ENCODE results near the gene KRT33B. TPM values are rescaled to one million over a fixed set of nuclear protein-coding genes. Genes with fewer than 3 reads are reported as not detected.

The KRT33B gene
- total RNA-seq: not detected in 2 replicates

DNA sequence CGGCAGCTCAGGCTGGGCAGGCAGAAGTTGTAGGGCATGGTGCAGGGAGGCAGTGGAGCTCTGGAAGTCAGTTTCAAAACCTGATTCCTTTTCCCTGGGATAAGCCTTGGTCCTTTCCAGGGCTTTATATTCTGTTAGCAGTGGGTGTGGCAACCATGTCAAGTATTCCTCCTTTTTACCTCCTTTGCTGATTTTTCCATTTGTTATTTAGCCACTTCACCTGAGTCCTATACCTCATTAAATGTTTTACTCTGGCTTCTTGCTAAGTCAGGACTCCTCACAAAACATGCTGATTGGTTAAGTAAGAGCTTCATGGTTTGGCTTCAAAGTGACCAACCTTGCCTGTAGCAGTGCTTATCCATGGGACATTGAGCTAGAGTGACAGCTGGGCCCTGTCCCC lies at the start of gene KRT33B:
Gene KRT33B (minus strand): TSS at position 101 of the 400 bp plus-strand sequence. CDS start 63 bp downstream, at position 38.

DNA sequence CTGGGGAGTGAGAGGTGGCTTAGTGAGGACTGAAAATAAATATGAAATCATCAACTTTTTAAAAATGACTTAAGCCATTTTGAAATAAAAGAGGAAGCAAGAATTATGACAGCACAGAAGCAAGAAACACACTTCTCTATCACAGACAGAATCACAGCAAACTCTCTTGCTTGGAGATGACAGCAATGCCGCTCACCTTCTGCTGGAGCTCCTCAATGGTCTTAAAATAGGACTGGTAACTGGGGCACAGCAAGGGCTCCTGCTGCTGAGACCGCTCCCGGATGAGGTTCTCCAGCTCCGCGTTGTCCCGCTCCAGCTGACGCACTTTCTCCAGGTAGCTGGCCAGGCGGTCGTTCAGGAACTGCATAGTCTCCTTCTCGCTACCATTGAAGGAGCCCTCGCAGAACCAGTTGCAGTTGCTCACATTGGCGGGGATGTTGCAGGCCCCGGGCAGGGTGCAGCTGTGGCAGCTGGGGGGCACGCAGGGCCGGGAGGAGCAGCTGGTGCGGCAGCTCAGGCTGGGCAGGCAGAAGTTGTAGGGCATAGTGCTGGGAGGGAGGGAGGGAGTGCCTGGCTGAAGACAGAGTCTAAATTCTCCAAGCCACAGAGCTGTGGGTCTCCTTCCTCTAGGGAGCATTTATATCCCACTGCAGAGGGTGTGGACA lies 27.5 kb upstream of the KRT33B start, which contains the start of gene KRT31:
Gene KRT31 (minus strand): TSS at position 613 of the 665 bp plus-strand sequence. CDS start 69 bp downstream, at position 544.

DNA sequence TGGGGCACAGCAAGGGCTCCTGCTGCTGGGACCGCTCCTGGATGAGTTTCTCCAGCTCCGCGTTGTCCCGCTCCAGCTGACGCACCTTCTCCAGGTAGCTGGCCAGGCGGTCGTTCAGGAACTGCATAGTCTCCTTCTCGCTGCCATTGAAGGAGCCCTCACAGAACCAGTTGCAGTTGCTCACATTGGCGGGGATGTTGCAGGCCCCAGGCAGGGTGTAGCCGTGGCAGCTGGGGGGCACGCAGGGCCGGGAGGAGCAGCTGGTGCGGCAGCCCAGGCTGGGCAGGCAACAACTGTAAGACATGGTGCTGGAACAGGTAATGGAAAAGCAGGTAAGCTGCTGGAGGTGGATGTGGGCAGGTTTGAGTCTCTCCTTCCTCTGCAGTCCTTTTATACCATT lies 12.3 kb upstream of the KRT33B start, which contains the start of gene KRT34:
Gene KRT34 (minus strand): TSS at position 364 of the 400 bp plus-strand sequence. CDS start 60 bp downstream, at position 304.

DNA sequence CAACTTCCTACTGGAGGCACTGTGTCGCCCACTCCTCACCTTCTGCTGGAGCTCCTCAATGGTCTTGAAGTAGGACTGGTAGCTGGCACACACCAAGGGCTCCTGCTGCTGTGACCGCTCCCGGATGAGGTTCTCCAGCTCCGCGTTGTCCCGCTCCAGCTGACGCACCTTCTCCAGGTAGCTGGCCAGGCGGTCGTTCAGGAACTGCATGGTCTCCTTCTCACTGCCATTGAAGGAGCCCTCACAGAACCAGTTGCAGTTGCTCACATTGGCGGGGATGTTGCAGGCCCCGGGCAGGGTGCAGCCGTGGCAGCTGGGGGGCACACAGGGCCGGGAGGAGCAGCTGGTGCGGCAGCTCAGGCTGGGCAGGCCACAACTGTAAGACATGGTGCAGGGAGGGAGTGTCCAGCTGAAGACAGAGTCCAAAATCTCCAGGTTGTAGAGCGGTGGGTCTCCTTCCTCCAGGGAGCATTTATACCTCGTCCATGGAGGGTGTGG lies 19.2 kb downstream of the KRT33B start, which contains the start of gene KRT33A:
Gene KRT33A (minus strand): TSS at position 448 of the 498 bp plus-strand sequence. CDS start 61 bp downstream, at position 387.

DNA sequence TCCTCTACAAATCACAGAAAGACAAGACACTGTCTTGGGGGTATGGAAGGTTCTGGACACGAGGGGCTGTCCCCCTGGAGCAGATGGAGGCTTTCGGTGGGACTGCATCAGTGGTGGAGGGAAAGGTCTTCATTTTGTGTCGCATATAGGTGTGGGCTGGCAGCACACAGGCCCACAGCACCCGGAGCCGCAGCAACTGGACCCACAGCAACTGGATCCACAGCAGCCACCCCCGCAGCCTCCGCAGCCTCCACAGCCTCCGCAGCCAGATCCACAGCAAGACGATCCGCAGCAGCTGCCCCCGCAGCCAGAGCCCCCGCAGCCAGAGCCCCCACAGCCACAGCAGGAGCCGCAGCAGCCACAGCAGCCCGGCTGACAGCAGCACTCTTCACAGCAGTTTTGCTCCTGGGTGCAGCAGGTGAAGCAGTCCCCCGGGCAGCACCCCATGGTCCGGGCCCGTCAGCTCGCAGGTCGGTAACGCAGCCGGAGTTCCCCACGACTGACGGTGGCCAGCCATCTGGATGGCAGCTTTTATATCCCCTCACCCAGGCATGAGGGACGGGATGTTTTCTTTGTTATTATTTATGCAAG lies 54.3 kb downstream of the KRT33B start, which contains the start of gene KRTAP17-1:
Gene KRTAP17-1 (minus strand): TSS at position 507 of the 591 bp plus-strand sequence. CDS start 60 bp downstream, at position 447.

Other genes with a start within 250 kb of the KRT33B start
- gene KRTAP4-12, start 245.6 kb downstream of the KRT33B start, total RNA-seq: not detected in 2 replicates
- not detected in 2 replicates for gene KRTAP4-6, start 229.3 kb downstream of the KRT33B start, total RNA-seq
- gene KRTAP4-5, start 220.0 kb downstream of the KRT33B start, total RNA-seq: not detected in 2 replicates
- not detected in 2 replicates for gene KRTAP4-4, start 209.1 kb downstream of the KRT33B start, total RNA-seq
- gene KRTAP4-3, start 201.6 kb downstream of the KRT33B start, total RNA-seq: not detected in 2 replicates
- not detected in 2 replicates for gene KRTAP4-2, start 191.6 kb downstream of the KRT33B start, total RNA-seq
- not detected in 2 replicates for gene KRTAP4-1, start 184.9 kb downstream of the KRT33B start, total RNA-seq
- not detected in 2 replicates for gene KRTAP9-1, start 179.9 kb downstream of the KRT33B start, total RNA-seq
- not detected in 2 replicates for gene KRTAP9-2, start 143.2 kb downstream of the KRT33B start, total RNA-seq
- not detected in 2 replicates for gene KRTAP9-3, start 137.4 kb downstream of the KRT33B start, total RNA-seq
- gene KRTAP9-8, start 131.8 kb downstream of the KRT33B start, total RNA-seq: not detected in 2 replicates
- not detected in 2 replicates for gene KRTAP9-4, start 120.1 kb downstream of the KRT33B start, total RNA-seq
- not detected in 2 replicates for gene KRTAP9-9, start 114.4 kb downstream of the KRT33B start, total RNA-seq
- not detected in 2 replicates for gene KRTAP9-6, start 104.4 kb downstream of the KRT33B start, total RNA-seq
- gene KRTAP9-7, start 94.1 kb downstream of the KRT33B start, total RNA-seq: not detected in 2 replicates
- not detected in 2 replicates for gene KRTAP29-1, start 67.0 kb downstream of the KRT33B start, total RNA-seq
- gene KRTAP16-1, start 60.5 kb downstream of the KRT33B start, total RNA-seq: not detected in 2 replicates
- 0.33 and 0.63 TPM in 2 replicates for gene KRTAP17-1, start 54.1 kb downstream of the KRT33B start, total RNA-seq
- gene KRT33A, start 19.0 kb downstream of the KRT33B start, total RNA-seq: not detected in 2 replicates
- 0.13 and 2.9 TPM in 2 replicates for gene KRT34, start 12.5 kb upstream of the KRT33B start, total RNA-seq
- 0.13 TPM in 1 of 2 replicates, not detected in the other for gene KRT31, start 27.8 kb upstream of the KRT33B start, total RNA-seq
- gene KRT37, start 54.8 kb upstream of the KRT33B start, total RNA-seq: not detected in 2 replicates
- gene KRT38, start 71.2 kb upstream of the KRT33B start, total RNA-seq: not detected in 2 replicates
- not detected in 2 replicates for gene KRT32, start 97.6 kb upstream of the KRT33B start, total RNA-seq
- gene KRT35, start 111.3 kb upstream of the KRT33B start, total RNA-seq: not detected in 2 replicates
- not detected in 2 replicates for gene KRT36, start 120.1 kb upstream of the KRT33B start, total RNA-seq
- not detected in 2 replicates for gene KRT13, start 135.8 kb upstream of the KRT33B start, total RNA-seq
- gene KRT15, start 149.1 kb upstream of the KRT33B start, total RNA-seq: 1.0 and 2.8 TPM in 2 replicates
- 918 and 2,026 TPM in 2 replicates for gene KRT19, start 158.5 kb upstream of the KRT33B start, total RNA-seq
- not detected in 2 replicates for gene KRT9, start 202.2 kb upstream of the KRT33B start, total RNA-seq
- gene KRT14, start 217.1 kb upstream of the KRT33B start, total RNA-seq: not detected in 2 replicates
- 0.51 TPM in 1 of 2 replicates, not detected in the other for gene KRT16, start 243.0 kb upstream of the KRT33B start, total RNA-seq